WI38 (cell line): Measurements from ENCODE around the gene CHRNG.

Experiments
- H3K4me3 ChIP-seq: 2 replicates; pipeline ENCODE4 v1.5.1; 2011; ENCODE audit warnings: low read depth, mild to moderate bottlenecking, control low read depth, low read length
- CTCF ChIP-seq: IDR thresholded peaks from 2 replicates; pipeline ENCODE4 v1.5.1; 2012; ENCODE audit warnings: low read depth, mild to moderate bottlenecking, control low read depth, low read length

The CHRNG gene

GRCh38 chr2:232543491-232543890 is 4.0 kb downstream of the CHRNG start:
- TF ChIP-seq CTCF, result no peak
- no peak overlapping the region for H3K4me3 ChIP-seq

GRCh38 chr2:232543928-232544631 is 4.6 kb downstream of the CHRNG start:
- H3K4me3 ChIP-seq, result no peak overlapping the region
- TF ChIP-seq CTCF, result no peak

GRCh38 chr2:232544674-232545073 is 5.2 kb downstream of the CHRNG start:
- TF ChIP-seq CTCF, result no peak
- no peak overlapping the region for H3K4me3 ChIP-seq

GRCh38 chr2:232545511-232546375 is 6.3 kb downstream of the CHRNG start:
- H3K4me3 ChIP-seq, result no peak overlapping the region
- no peak for TF ChIP-seq CTCF

- H3K4me3 ChIP-seq, result no peak overlapping the region
- TF ChIP-seq CTCF, result no peak
Measured at GRCh38 chr2:232547991-232548390, 8.5 kb downstream of the CHRNG start.

- peak overlapping the region; percentile 87 for H3K4me3 ChIP-seq
- no peak for TF ChIP-seq CTCF
Measured at GRCh38 chr2:232549655-232550353, 10.3 kb downstream of the CHRNG start.
